Measurements from ENCODE around the gene PANK1. TPM values are rescaled to one million over a fixed set of nuclear protein-coding genes. Genes with fewer than 3 reads are reported as not detected.

The PANK1 gene
- total and polyA plus RNA-seq, 9 of the 15 experiments (the other 6 are each of a cell fraction or from before 2014, with no cell fraction given), result 1.7 to 10.7 (median 6.5) TPM

GRCh38 chr10:89657302-89657701 is 12.3 kb upstream of the PANK1 start (continued):
- TF ChIP-seq MCM3 (IDR thresholded peaks at IDR 0.05) (no peak), KLF13 (tag; IDR thresholded peaks at IDR 0.05; ENCODE audit: borderline replicate concordance, low read depth) (no peak), ZNF316 (IDR thresholded peaks at IDR 0.05) (no peak)

- WGBS (ENCODE audit: insufficient coverage, low coverage, missing lambda C conversion rate), result 38% methylated on average over 1 of the region's 1 CpG
- no TSS peak for BruUV-seq (replicated peaks)
- no peak overlapping the region for H2AFZ ChIP-seq (ENCODE audit: low read depth, low read length)
- H3K27ac ChIP-seq (ENCODE audit: extremely low read depth, low read depth, low read length), result no peak overlapping the region
- POLR2A ChIA-PET, result no interaction called here
- no peaks in the 10 kb centered on the region for H3K9me3 ChIP-seq (replicated peaks; ENCODE audit: control insufficient read depth, insufficient read depth, low read depth, low read length)
- CTCF ChIA-PET (ENCODE audit: low intra/inter-chr PET ratio), result no interaction called here
- DNase-seq (ENCODE audit: extremely low read depth in 1 of 4, low spot score in 3 of 4), result no peak
- H4K20me1 ChIP-seq (replicated peaks; ENCODE audit: control insufficient read depth, insufficient read depth, low read length), result no peaks in the 10 kb centered on the region
- in situ Hi-C loops (cut with MboI), result no loop called here
- no peaks in the 10 kb centered on the region for H3K9me1 ChIP-seq (ENCODE audit: control insufficient read depth, insufficient read depth, low read length)
- no peak overlapping the region for H3K4me2 ChIP-seq (ENCODE audit: insufficient read depth, low read length)
- H3K4me3 ChIP-seq, result no peak overlapping the region
- TF ChIP-seq ERF (CRISPR knock-in tag; IDR thresholded peaks at IDR 0.05) (no peak), ATF6 (CRISPR knock-in tag; IDR thresholded peaks at IDR 0.05) (no peak), GATA2 (CRISPR knock-in tag; IDR thresholded peaks at IDR 0.05) (no peak), ZNF274 (IDR thresholded peaks at IDR 0.05; ENCODE audit: borderline replicate concordance, low read depth, low read length) (no peak), MAFK (IDR thresholded peaks at IDR 0.05; ENCODE audit: low read length) (no peak), HMG20B (CRISPR knock-in tag; IDR thresholded peaks at IDR 0.05) (no peak), RNF2 (IDR thresholded peaks at IDR 0.05) (no peak), ZBTB34 (CRISPR knock-in tag; IDR thresholded peaks at IDR 0.05) (no peak), CREB3 (tag; conservative IDR thresholded peaks at IDR 0.05; ENCODE audit: low read depth) (no peak), AFF4 (CRISPR knock-in tag; IDR thresholded peaks at IDR 0.05) (no peak), PTTG1 (tag; IDR thresholded peaks at IDR 0.05; ENCODE audit: low read depth) (no peak)
- H3K9ac ChIP-seq (ENCODE audit: insufficient read depth in 1 of 2, low read depth in 2 of 2, low read length in 2 of 2), result no peak overlapping the region
- intact Hi-C loops (cut with micrococcal nuclease), result no loop called here
- no peak for ATAC-seq
- FAIRE-seq, result no peak
- H3K27me3 ChIP-seq (ENCODE audit: control insufficient read depth in 2 of 2, insufficient read depth in 2 of 2, low read length in 2 of 2), result no peaks in the 10 kb centered on the region
- H3K36me3 ChIP-seq (ENCODE audit: control insufficient read depth, insufficient read depth, low read length), result no peaks in the 10 kb centered on the region
- peaks cover 0 to 15% of the 10 kb centered on the region in 2 experiments; a peak in 1 of 5 replicates for H3K4me1 ChIP-seq (replicated peaks in 1 of 2; ENCODE audit: control insufficient read depth in 2 of 2, insufficient read depth in 2 of 2, low read length in 2 of 2)
- no peaks in the 10 kb centered on the region for H3K79me2 ChIP-seq (ENCODE audit: control insufficient read depth, insufficient read depth, low read length)
These were observed 10.7 kb upstream of the PANK1 start for GRCh38 chr10:89655722-89656121.
